Measurements from ENCODE around the gene RALB. TPM values are rescaled to one million over a fixed set of nuclear protein-coding genes. Genes with fewer than 3 reads are reported as not detected.

The RALB gene
- total and polyA plus RNA-seq, 2 experiments from 2014 or later: 15.2 to 17.4 TPM

DNA sequence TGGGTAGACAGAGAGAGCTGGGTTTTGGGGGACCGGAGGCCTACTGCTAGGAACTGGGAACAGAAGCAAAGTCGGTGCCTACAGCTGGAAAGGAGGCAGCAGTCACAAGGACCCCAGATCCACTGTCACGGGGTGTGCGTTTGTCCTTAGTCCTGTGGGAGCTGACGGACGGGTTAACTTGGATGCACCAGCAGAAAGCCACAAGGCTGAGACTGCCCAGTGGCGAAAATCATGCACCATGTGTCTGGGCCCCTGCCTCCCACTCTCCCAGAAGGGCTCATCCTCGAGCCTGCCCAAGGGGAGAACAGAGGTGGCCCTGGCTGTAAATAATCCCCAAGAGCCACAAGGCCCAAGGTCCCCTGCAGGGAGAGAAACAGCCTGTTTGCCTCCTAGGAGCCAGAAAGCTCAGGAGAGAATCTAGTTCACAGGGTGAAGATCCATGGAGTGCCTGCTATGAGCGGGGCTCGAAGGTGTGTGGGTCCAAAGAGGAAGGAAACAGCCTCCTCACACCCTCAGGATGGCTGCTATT lies 11.7 kb upstream of the RALB start:
- H3K27ac ChIP-seq (ENCODE audit: low read depth): no peak overlapping the region
- no peaks in the 10 kb centered on the region for H3K9me2 ChIP-seq (ENCODE audit: insufficient read depth)
- ATAC-seq (no peak), DNase-seq (ENCODE audit: low spot score) (no peak)
- H3F3A ChIP-seq (replicated peaks; ENCODE audit: low read depth): no peaks in the 10 kb centered on the region
- H3K36me3 ChIP-seq (ENCODE audit: insufficient read depth): no peaks in the 10 kb centered on the region
- H3K27me3 ChIP-seq (ENCODE audit: insufficient read depth): no peaks in the 10 kb centered on the region
- H3K36me3 Mint-ChIP-seq (ENCODE audit: low read depth): 0 out of 3 replicates have a peak, but pooled peaks cover 3% of the 10 kb centered on the region
- peaks cover 20% of the 10 kb centered on the region for H3K27me3 Mint-ChIP-seq (ENCODE audit: insufficient read depth, low read depth, poor library complexity)
- H3K4me3 Mint-ChIP-seq: no peak overlapping the region
- H3K27ac Mint-ChIP-seq: no peak overlapping the region
- no peak overlapping the region for H2AFZ ChIP-seq
- no peaks in the 10 kb centered on the region for H4K20me1 ChIP-seq (replicated peaks; ENCODE audit: insufficient read depth)
- H3K9me3 Mint-ChIP-seq: no peaks in the 10 kb centered on the region; the same call in 2 of the 3 replicates
- no peak overlapping the region for H3K4me2 ChIP-seq
- peaks cover 18% of the 10 kb centered on the region for H3K4me1 ChIP-seq (ENCODE audit: insufficient read depth)
- no peak overlapping the region for H3K4me3 ChIP-seq
- TF ChIP-seq POLR2AphosphoS5 (IDR thresholded peaks at IDR 0.05; ENCODE audit: low read depth): no peak
- TF ChIP-seq STAT1 (IDR thresholded peaks at IDR 0.05; ENCODE audit: unreplicated experiment): no peak
- TF ChIP-seq EZH2 (IDR thresholded peaks at IDR 0.05; ENCODE audit: low read depth, unreplicated experiment): no peak
- no peak for TF ChIP-seq EZH2phosphoT487 (IDR thresholded peaks at IDR 0.05; ENCODE audit: unreplicated experiment)
- no peak for TF ChIP-seq CREB1 (CRISPR knock-in tag; IDR thresholded peaks at IDR 0.05; ENCODE audit: low read depth)
- TF ChIP-seq ZNF331 (CRISPR knock-in tag; IDR thresholded peaks at IDR 0.05; ENCODE audit: low read depth): no peak
- no peak for TF ChIP-seq ZNF114 (CRISPR knock-in tag; IDR thresholded peaks at IDR 0.05)
- TF ChIP-seq, protein P1, sequence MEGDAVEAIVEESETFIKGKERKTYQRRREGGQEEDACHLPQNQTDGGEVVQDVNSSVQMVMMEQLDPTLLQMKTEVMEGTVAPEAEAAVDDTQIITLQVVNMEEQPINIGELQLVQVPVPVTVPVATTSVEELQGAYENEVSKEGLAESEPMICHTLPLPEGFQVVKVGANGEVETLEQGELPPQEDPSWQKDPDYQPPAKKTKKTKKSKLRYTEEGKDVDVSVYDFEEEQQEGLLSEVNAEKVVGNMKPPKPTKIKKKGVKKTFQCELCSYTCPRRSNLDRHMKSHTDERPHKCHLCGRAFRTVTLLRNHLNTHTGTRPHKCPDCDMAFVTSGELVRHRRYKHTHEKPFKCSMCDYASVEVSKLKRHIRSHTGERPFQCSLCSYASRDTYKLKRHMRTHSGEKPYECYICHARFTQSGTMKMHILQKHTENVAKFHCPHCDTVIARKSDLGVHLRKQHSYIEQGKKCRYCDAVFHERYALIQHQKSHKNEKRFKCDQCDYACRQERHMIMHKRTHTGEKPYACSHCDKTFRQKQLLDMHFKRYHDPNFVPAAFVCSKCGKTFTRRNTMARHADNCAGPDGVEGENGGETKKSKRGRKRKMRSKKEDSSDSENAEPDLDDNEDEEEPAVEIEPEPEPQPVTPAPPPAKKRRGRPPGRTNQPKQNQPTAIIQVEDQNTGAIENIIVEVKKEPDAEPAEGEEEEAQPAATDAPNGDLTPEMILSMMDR (conservative IDR thresholded peaks at IDR 0.05; ENCODE audit: low read depth in 2 of 2): no peak
- no peak for TF ChIP-seq NANOG (IDR thresholded peaks at IDR 0.05; ENCODE audit: borderline replicate concordance)
- TF ChIP-seq, protein P2, sequence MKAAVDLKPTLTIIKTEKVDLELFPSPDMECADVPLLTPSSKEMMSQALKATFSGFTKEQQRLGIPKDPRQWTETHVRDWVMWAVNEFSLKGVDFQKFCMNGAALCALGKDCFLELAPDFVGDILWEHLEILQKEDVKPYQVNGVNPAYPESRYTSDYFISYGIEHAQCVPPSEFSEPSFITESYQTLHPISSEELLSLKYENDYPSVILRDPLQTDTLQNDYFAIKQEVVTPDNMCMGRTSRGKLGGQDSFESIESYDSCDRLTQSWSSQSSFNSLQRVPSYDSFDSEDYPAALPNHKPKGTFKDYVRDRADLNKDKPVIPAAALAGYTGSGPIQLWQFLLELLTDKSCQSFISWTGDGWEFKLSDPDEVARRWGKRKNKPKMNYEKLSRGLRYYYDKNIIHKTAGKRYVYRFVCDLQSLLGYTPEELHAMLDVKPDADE (IDR thresholded peaks at IDR 0.05): no peak
- no peak for TF ChIP-seq JUNB (IDR thresholded peaks at IDR 0.05; ENCODE audit: unreplicated experiment)
- TF ChIP-seq, protein P3, sequence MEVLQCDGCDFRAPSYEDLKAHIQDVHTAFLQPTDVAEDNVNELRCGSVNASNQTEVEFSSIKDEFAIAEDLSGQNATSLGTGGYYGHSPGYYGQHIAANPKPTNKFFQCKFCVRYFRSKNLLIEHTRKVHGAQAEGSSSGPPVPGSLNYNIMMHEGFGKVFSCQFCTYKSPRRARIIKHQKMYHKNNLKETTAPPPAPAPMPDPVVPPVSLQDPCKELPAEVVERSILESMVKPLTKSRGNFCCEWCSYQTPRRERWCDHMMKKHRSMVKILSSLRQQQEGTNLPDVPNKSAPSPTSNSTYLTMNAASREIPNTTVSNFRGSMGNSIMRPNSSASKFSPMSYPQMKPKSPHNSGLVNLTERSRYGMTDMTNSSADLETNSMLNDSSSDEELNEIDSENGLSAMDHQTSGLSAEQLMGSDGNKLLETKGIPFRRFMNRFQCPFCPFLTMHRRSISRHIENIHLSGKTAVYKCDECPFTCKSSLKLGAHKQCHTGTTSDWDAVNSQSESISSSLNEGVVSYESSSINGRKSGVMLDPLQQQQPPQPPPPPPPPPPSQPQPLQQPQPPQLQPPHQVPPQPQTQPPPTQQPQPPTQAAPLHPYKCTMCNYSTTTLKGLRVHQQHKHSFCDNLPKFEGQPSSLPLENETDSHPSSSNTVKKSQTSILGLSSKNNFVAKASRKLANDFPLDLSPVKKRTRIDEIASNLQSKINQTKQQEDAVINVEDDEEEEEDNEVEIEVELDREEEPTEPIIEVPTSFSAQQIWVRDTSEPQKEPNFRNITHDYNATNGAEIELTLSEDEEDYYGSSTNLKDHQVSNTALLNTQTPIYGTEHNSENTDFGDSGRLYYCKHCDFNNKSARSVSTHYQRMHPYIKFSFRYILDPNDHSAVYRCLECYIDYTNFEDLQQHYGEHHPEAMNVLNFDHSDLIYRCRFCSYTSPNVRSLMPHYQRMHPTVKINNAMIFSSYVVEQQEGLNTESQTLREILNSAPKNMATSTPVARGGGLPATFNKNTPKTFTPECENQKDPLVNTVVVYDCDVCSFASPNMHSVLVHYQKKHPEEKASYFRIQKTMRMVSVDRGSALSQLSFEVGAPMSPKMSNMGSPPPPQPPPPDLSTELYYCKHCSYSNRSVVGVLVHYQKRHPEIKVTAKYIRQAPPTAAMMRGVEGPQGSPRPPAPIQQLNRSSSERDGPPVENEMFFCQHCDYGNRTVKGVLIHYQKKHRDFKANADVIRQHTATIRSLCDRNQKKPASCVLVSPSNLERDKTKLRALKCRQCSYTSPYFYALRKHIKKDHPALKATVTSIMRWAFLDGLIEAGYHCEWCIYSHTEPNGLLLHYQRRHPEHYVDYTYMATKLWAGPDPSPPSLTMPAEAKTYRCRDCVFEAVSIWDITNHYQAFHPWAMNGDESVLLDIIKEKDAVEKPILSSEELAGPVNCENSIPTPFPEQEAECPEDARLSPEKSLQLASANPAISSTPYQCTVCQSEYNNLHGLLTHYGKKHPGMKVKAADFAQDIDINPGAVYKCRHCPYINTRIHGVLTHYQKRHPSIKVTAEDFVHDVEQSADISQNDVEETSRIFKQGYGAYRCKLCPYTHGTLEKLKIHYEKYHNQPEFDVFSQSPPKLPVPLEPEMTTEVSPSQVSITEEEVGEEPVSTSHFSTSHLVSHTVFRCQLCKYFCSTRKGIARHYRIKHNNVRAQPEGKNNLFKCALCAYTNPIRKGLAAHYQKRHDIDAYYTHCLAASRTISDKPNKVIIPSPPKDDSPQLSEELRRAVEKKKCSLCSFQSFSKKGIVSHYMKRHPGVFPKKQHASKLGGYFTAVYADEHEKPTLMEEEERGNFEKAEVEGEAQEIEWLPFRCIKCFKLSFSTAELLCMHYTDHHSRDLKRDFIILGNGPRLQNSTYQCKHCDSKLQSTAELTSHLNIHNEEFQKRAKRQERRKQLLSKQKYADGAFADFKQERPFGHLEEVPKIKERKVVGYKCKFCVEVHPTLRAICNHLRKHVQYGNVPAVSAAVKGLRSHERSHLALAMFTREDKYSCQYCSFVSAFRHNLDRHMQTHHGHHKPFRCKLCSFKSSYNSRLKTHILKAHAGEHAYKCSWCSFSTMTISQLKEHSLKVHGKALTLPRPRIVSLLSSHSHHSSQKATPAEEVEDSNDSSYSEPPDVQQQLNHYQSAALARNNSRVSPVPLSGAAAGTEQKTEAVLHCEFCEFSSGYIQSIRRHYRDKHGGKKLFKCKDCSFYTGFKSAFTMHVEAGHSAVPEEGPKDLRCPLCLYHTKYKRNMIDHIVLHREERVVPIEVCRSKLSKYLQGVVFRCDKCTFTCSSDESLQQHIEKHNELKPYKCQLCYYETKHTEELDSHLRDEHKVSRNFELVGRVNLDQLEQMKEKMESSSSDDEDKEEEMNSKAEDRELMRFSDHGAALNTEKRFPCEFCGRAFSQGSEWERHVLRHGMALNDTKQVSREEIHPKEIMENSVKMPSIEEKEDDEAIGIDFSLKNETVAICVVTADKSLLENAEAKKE (CRISPR knock-in tag; IDR thresholded peaks at IDR 0.05): no peak
- TF ChIP-seq, protein P4, sequence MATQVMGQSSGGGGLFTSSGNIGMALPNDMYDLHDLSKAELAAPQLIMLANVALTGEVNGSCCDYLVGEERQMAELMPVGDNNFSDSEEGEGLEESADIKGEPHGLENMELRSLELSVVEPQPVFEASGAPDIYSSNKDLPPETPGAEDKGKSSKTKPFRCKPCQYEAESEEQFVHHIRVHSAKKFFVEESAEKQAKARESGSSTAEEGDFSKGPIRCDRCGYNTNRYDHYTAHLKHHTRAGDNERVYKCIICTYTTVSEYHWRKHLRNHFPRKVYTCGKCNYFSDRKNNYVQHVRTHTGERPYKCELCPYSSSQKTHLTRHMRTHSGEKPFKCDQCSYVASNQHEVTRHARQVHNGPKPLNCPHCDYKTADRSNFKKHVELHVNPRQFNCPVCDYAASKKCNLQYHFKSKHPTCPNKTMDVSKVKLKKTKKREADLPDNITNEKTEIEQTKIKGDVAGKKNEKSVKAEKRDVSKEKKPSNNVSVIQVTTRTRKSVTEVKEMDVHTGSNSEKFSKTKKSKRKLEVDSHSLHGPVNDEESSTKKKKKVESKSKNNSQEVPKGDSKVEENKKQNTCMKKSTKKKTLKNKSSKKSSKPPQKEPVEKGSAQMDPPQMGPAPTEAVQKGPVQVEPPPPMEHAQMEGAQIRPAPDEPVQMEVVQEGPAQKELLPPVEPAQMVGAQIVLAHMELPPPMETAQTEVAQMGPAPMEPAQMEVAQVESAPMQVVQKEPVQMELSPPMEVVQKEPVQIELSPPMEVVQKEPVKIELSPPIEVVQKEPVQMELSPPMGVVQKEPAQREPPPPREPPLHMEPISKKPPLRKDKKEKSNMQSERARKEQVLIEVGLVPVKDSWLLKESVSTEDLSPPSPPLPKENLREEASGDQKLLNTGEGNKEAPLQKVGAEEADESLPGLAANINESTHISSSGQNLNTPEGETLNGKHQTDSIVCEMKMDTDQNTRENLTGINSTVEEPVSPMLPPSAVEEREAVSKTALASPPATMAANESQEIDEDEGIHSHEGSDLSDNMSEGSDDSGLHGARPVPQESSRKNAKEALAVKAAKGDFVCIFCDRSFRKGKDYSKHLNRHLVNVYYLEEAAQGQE (IDR thresholded peaks at IDR 0.05; ENCODE audit: unreplicated experiment): no peak
- peaks cover 30% of the 10 kb centered on the region for H3K4me1 Mint-ChIP-seq
- H3K79me2 ChIP-seq (replicated peaks; ENCODE audit: insufficient read depth): no peaks in the 10 kb centered on the region

Data from GM23338 (cell line).